ENCODE results near the gene NOTCH1. TPM values are rescaled to one million over a fixed set of nuclear protein-coding genes. Genes with fewer than 3 reads are reported as not detected.

Gene NOTCH1
- total RNA-seq, 2 experiments from 2014 or later: 17.6 to 17.9 TPM

DNA sequence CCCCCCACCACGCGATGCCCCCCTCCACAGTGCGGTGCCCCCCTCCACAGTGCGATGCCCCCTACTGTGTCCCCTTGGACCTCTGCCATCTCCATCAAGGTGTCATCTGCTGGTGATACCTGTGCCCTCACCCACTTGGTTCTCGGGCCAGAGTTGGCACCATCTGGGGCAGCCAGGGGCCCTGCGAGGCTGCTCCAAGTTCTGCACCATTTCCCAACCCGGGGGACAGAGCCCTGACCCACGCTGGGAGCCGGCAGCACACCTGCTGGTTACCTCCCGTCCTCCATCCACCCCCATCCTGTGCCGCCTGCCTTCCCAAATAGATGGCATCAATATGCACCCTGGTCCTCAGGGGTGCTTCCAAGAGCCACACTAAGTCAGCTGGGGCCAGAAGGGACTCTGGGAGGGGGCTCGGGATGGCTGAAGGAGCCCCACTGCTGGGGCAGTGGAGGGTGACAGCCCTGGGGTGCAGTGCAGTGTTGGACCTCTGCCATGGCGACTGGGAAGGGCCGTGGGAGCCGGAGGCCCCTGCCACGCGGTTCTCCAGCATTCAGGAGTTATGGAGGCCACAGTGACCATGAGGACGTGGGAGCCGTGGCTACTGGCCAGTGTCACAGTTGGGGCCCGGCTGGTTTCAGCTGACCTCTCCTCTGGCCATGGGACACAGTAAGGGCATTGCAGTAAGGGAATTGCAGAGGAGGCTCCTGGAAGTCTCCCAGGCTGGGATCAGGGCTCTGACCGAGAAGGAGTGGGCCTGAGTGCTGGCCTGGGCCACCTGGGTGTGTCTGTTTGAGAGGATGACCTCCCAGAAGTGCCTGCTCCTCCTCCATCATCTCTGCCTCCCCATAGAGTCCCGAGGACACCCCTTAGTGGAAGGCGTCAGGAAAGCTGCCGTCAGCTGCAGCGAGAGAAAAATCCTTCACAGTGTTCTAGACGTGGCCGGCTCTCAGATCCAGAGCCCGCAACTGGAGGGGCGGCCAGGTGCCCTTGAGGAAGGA lies 44.2 kb upstream of the NOTCH1 start:
- POLR2A ChIA-PET: no interaction called here
- Histone ChIP-seq H3K27ac (ENCODE audit: low read depth, low read length, poor library complexity, severe bottlenecking) (no peak overlapping the region), H4K20me1 (ENCODE audit: insufficient read depth, low read length) (no peaks in the 10 kb centered on the region), H3K4me3 (ENCODE audit: low read depth, low read length, poor library complexity, severe bottlenecking) (no peak overlapping the region), H3K4me1 (ENCODE audit: insufficient read depth, low read length, poor library complexity, severe bottlenecking) (peaks cover 22% of the 10 kb centered on the region), H3K36me3 (ENCODE audit: insufficient read depth, low read length) (no peaks in the 10 kb centered on the region), H2AFZ (ENCODE audit: low read length) (no peak overlapping the region), H3K79me2 (ENCODE audit: insufficient read depth, low read depth, low read length) (no peaks in the 10 kb centered on the region), H3K9me2 (ENCODE audit: insufficient read depth, low read length) (no peaks in the 10 kb centered on the region), H3K9me3 (ENCODE audit: low read length) (no peaks in the 10 kb centered on the region), H3K4me2 (ENCODE audit: low read length) (no peak overlapping the region)
- no TSS peak for BruUV-seq (replicated peaks)
- no peak for DNase-seq (ENCODE audit: low spot score)
- no peak for TF ChIP-seq CTCF (conservative IDR thresholded peaks at IDR 0.05; ENCODE audit: low read length)
- no peak for TF ChIP-seq EZH2phosphoT487 (IDR thresholded peaks at IDR 0.05; ENCODE audit: borderline replicate concordance, low read depth, low read length)
- CTCF ChIA-PET (ENCODE audit: unreplicated experiment): no interaction called here
- intact Hi-C loops (cut with micrococcal nuclease; ENCODE audit: unreplicated experiment): no loop called here

GRCh38 chr9:136588663-136589464 lies 43.0 kb upstream of the NOTCH1 start:
- H3K79me2 ChIP-seq (ENCODE audit: insufficient read depth, low read depth, low read length): no peaks in the 10 kb centered on the region
- H2AFZ ChIP-seq (ENCODE audit: low read length): peak overlapping the region; percentile 41
- no peaks in the 10 kb centered on the region for H3K9me3 ChIP-seq (ENCODE audit: low read length)
- no peaks in the 10 kb centered on the region for H3K9me2 ChIP-seq (ENCODE audit: insufficient read depth, low read length)
- H3K4me1 ChIP-seq (ENCODE audit: insufficient read depth, low read length, poor library complexity, severe bottlenecking): peaks cover 22% of the 10 kb centered on the region
- CTCF ChIA-PET (ENCODE audit: unreplicated experiment): no interaction called here
- no TSS peak for BruUV-seq (replicated peaks)
- H3K4me3 ChIP-seq (ENCODE audit: low read depth, low read length, poor library complexity, severe bottlenecking): peak overlapping the region; percentile 26
- no peaks in the 10 kb centered on the region for H4K20me1 ChIP-seq (ENCODE audit: insufficient read depth, low read length)
- POLR2A ChIA-PET: interaction anchor here (0.6 to 1.4 kb wide), 4 partner anchors 18 to 993 kb away, joined by 3 to 6 read pairs (median 6); no protein-coding TSS in a partner anchor
- no peaks in the 10 kb centered on the region for H3K36me3 ChIP-seq (ENCODE audit: insufficient read depth, low read length)
- intact Hi-C loops (cut with micrococcal nuclease; ENCODE audit: unreplicated experiment): no loop called here
- no peak for DNase-seq (ENCODE audit: low spot score)
- H3K27ac ChIP-seq (ENCODE audit: low read depth, low read length, poor library complexity, severe bottlenecking): peak overlapping the region; percentile 14
- TF ChIP-seq CTCF (conservative IDR thresholded peaks at IDR 0.05; ENCODE audit: low read length) (no peak), EZH2phosphoT487 (IDR thresholded peaks at IDR 0.05; ENCODE audit: borderline replicate concordance, low read depth, low read length) (no peak)
- peak overlapping the region; percentile 43 for H3K4me2 ChIP-seq (ENCODE audit: low read length)
